Right lobe of liver (tissue), 6 donors: ENCODE results near the gene ITGA11. TPM values are rescaled to one million over a fixed set of nuclear protein-coding genes. Genes with fewer than 3 reads are reported as not detected.

Source experiments
- ATAC-seq, 4 donors: fragments of 200-7000 bp; cut with Tn5 transposase; one replicate each; pipeline ENCODE4 v1.9.1; 2020; ENCODE audit warnings: mild to moderate bottlenecking in 4 of 4, moderate library complexity in 4 of 4
- DNase-seq, 3 donors: peaks; one replicate each; pipeline ENCODE4 v3.0.0-alpha.2; 2020
- H3K27ac ChIP-seq, 3 donors: fragments of 200-600 bp; one replicate each; pipeline ENCODE4 v1.8.0; 2022
- H3K27me3 ChIP-seq, 2 donors: fragments of 200-600 bp; one replicate each; pipeline ENCODE4 v1.8.0; 2022
- H3K36me3 ChIP-seq, 4 donors: fragments of 200-600 bp; sonication (generic) in 1 of 4; one replicate each; pipeline versions ENCODE4 v1.5.1 to v1.8.0; 2017 to 2022; ENCODE audit warnings: control low read depth in 1 of 4
- H3K4me1 ChIP-seq, 4 donors: fragments of 200-600 bp; sonication (generic) in 1 of 4; one replicate each; pipeline versions ENCODE4 v1.5.1 to v1.8.0; 2017 to 2022; ENCODE audit warnings: control low read depth in 1 of 4
- H3K4me3 ChIP-seq, 3 donors: fragments of 200-600 bp; one replicate each; pipeline ENCODE4 v1.8.0; 2022
- H3K9me3 ChIP-seq, 4 donors: fragments of 200-600 bp; sonication (generic) in 1 of 4; one replicate each; pipeline versions ENCODE4 v1.5.1 to v1.8.0; 2017 to 2022; ENCODE audit warnings: control low read depth in 1 of 4
- CTCF ChIP-seq, 4 donors: fragments of 200-600 bp in 3 of 4; fragments of 450-650 bp in 1 of 4; IDR thresholded peaks; one replicate each; pipeline versions ENCODE4 v1.5.1 to v1.8.0; 2016 to 2022; ENCODE audit warnings: antibody characterized with exemption in 4 of 4, mild to moderate bottlenecking in 2 of 4
- POLR2A ChIP-seq: fragments of 450-650 bp; IDR thresholded peaks from one replicate; pipeline ENCODE4 v1.6.1; 2017; ENCODE audit warnings: antibody characterized with exemption, mild to moderate bottlenecking
- WGBS: methylation state at CpG from one replicate; pipeline ENCODE4 v1.1.6; 2018; ENCODE audit warnings: low coverage, low lambda C conversion rate; ENCODE audit not compliant: insufficient coverage; ENCODE audit errors: missing lambda C conversion rate; 5-methylcytosine and 5-hydroxymethylcytosine counted together
- intact Hi-C, 2 donors: fragments of 100-400 bp; cut with DNase I; formaldehyde crosslinking; loops; one replicate each; pipeline versions ENCODE4 v1.11.2 to v1.14.1; 2022
- total RNA-seq, 6 experiments: library from RNA; depleted of rRNA in 2 of 6; stranded (reverse); fragments of >200 nt in 2 of 6; fragmentation: NEBNext Ultra II Directional in 3 of 6; extraction: Animal tissue kit (Norgen Biotek cat#: 25700) in 3 of 6; gene quantifications; one replicate each; pipeline versions ENCODE4 v1.1.0 to v1.2.4, GENCODE V29; 2016 to 2023
- donor health status: DM: no; HTN: yes; CAD: no.
- donor health status: DM: no; HTN: no; CAD: no.
- donor health status: DM: no; HTN: no; CAD: no.
- donor health status: DM: no; HTN: yes; CAD: no.
- donor health status: DM: no; HTN: yes; CAD: no.

Gene ITGA11
- total RNA-seq, 6 experiments from 2014 or later, result 0.51 to 1.4 (median 0.73) TPM

- intact Hi-C loops, result no loop called here
- DNase-seq, result no peak
- 50% methylated on average over 11 of the region's 12 CpGs for WGBS
- Histone ChIP-seq H3K4me3 (no peak overlapping the region), H3K4me1 (no peaks in the 10 kb centered on the region), H3K27me3 (no peaks in the 10 kb centered on the region), H3K9me3 (no peaks in the 10 kb centered on the region), H3K27ac (no peak overlapping the region), H3K36me3 (no peaks in the 10 kb centered on the region)
- TF ChIP-seq CTCF (IDR thresholded peaks at IDR 0.05) (no peak), POLR2A (no peak)
- no peak for ATAC-seq
Measured at GRCh38 chr15:68479406-68479805, 47.4 kb upstream of the ITGA11 start.

DNA sequence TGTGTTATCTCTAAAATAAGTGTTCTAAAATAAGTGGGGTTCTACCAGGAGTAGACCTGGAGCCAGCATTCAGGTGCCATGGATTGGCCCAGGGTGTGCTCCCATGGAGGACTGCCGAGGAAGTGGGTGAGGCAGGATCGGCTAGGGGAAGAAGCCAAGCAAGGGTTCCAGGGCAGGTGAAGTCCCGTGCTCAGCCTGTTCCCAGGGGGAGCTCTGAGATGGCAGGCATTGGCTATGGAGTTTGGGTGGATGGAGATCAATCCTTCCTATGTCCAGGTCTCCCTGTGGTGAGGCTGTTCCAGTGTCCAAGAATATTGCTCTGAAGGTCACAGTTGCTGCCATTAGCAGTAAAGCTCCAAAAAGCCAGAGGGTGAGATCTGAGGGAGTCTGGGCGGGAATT, 46.9 kb upstream of the ITGA11 start:
- intact Hi-C loops, result no loop called here
- no peak overlapping the region for H3K4me3 ChIP-seq
- no peaks in the 10 kb centered on the region for H3K27me3 ChIP-seq
- WGBS, result 55% methylated on average over 4 of the region's 4 CpGs
- H3K27ac ChIP-seq, result no peak overlapping the region
- DNase-seq, result no peak
- no peaks in the 10 kb centered on the region for H3K4me1 ChIP-seq
- no peak for ATAC-seq
- no peak for TF ChIP-seq POLR2A
- TF ChIP-seq CTCF (IDR thresholded peaks at IDR 0.05), result no peak
- no peaks in the 10 kb centered on the region for H3K36me3 ChIP-seq
- no peaks in the 10 kb centered on the region for H3K9me3 ChIP-seq

DNA sequence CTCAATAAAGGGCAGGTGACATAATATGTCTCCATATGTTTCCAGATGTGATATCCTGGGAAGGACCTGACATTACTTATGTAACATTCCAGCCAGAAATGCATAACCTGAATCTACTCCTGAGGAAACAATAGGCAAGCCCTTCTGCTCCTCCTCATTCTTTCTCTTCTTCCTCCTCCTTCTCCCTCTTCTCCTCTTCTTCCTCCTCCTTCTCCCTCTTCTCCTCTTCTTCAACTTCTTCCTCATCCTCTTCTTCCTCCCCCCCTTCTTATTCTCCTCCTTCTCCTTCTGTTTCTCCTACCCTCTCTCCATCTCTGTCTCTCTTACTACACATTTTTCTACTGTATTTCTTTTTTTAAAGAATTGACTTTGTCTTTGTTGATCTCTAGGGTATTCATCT, 43.5 kb upstream of the ITGA11 start:
- no peaks in the 10 kb centered on the region for H3K27me3 ChIP-seq
- H3K36me3 ChIP-seq, result no peaks in the 10 kb centered on the region
- DNase-seq (no peak), ATAC-seq (no peak)
- intact Hi-C loops, result no loop called here
- no peaks in the 10 kb centered on the region for H3K9me3 ChIP-seq
- TF ChIP-seq POLR2A, result no peak
- TF ChIP-seq CTCF (IDR thresholded peaks at IDR 0.05), result no peak
- H3K4me3 ChIP-seq, result no peak overlapping the region
- H3K27ac ChIP-seq, result no peak overlapping the region
- H3K4me1 ChIP-seq, result no peaks in the 10 kb centered on the region

DNA sequence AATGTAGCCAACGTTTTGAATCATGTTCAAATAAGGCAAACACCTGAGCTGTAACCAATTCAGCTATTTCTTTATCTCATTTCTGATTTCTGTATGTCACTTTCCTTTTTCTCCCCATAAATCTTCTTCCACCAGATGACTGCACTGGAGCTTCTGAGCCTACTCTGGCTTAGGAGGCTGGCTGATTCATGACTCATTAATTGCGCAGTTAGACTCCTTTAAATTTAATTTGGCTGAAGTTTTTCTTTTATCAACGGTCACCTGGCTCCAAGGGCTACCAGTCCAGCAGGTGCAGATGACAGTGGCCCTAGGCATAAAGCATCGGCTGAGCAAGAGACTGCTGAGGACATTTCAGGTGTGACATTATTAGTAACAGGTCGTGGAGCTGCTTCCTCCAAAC, 39.6 kb upstream of the ITGA11 start:
- TF ChIP-seq POLR2A (no peak), CTCF (IDR thresholded peaks at IDR 0.05) (no peak)
- H3K27ac ChIP-seq, result no peak overlapping the region
- DNase-seq (no peak), ATAC-seq (no peak)
- H3K4me3 ChIP-seq, result no peak overlapping the region
- no peaks in the 10 kb centered on the region for H3K9me3 ChIP-seq
- intact Hi-C loops, result no loop called here
- H3K27me3 ChIP-seq, result no peaks in the 10 kb centered on the region
- no peaks in the 10 kb centered on the region for H3K4me1 ChIP-seq
- no peaks in the 10 kb centered on the region for H3K36me3 ChIP-seq
- WGBS, result 64% methylated on average over 5 of the region's 5 CpGs

DNA sequence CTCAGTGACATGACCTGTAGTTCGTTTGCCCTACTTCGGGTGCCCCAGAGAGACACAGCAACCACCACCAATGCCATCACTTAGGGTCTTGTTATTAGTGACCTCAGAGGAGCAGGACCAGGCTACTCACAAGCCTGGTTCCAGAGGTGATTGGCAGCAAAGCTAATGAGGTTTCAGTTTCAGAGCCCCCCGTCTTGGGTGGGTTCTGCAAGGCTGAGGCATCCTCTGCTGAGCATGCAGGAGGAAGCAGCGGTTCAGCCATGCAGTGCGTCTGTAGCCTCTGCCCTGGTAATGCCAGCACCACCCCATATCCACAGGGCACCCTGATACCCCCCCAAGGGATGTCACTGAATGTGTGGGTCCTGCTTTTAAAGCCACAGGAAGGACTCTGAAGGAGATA, 39.0 kb upstream of the ITGA11 start:
- DNase-seq, result no peak
- 42% methylated on average over 2 of the region's 5 CpGs for WGBS

More for the DNA sequence above, 39.0 kb upstream of the ITGA11 start:
- ATAC-seq, result no peak
- Histone ChIP-seq H3K27me3 (no peaks in the 10 kb centered on the region), H3K36me3 (no peaks in the 10 kb centered on the region), H3K27ac (no peak overlapping the region), H3K4me1 (no peaks in the 10 kb centered on the region), H3K9me3 (no peaks in the 10 kb centered on the region), H3K4me3 (no peak overlapping the region)
- intact Hi-C loops, result no loop called here
- TF ChIP-seq POLR2A (no peak), CTCF (IDR thresholded peaks at IDR 0.05) (no peak)
